ENCODE measurements around the gene FAM83D. TPM values are rescaled to one million over a fixed set of nuclear protein-coding genes. Genes with fewer than 3 reads are reported as not detected.

The FAM83D gene
- polyA plus RNA-seq, 2 of the 4 experiments (the other 2 are of a cell fraction), result 57.1 to 58.3 TPM

DNA sequence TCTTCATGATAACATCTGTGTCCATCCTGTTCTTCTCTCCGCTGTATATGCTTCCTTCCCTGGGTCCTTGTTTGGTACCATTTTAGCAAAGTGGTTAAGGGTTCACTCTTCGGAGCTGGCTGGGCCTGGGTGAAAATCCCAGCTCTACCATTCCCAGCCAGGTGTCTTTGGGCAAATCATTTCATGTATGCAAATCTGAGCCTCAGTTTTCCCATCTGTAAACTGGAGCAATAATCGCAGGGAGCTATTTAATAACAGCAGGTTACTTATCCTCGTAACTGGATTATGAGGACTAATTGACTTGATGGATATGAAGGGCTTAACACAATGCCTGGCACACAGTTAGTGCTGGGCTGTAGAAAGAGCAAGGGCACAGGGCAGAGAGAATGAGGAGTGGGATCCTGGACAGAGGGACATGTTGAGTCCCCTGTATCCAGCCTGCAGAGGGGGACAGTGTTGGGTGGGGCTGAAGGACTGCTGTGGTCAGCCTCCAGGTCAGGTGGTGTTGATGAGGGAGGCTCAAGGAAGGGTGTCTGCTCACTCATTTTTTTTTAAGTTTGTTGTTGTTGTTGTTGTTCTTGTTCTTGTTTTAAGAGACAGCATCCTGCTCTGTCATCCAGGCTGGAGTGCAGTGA lies 44.3 kb upstream of the FAM83D start:
- ChIA-PET CTCF (interaction anchor here (1.3 to 8.3 kb wide), 4 partner anchors 11 to 36 kb away, joined by 4 to 84 read pairs (median 10); no protein-coding TSS in a partner anchor), POLR2A (no interaction called here)
- H3K4me3 ChIP-seq, result no peak overlapping the region
- 88% methylated on average over 4 of the region's 4 CpGs for WGBS (ENCODE audit: missing lambda C conversion rate)
- no peaks in the 10 kb centered on the region for H3K9me3 ChIP-seq
- ATAC-seq (no peak), DNase-seq (ENCODE audit: low read depth in 1 of 2, low spot score in 1 of 2) (no peak), FAIRE-seq (no peak)
- H3K4me2 ChIP-seq, result no peak overlapping the region
- H3K4me1 ChIP-seq, result peaks cover 10% of the 10 kb centered on the region; the same call in 1 of the 3 replicates
- H3K27ac ChIP-seq, result no peak overlapping the region
- TF ChIP-seq JUN (IDR thresholded peaks at IDR 0.05) (no peak), MYC (IDR thresholded peaks at IDR 0.05; ENCODE audit: borderline replicate concordance, low read length) (no peak), HOXB5 (CRISPR knock-in tag; IDR thresholded peaks at IDR 0.05) (no peak), SMC3 (IDR thresholded peaks at IDR 0.05) (no peak), HEYL (CRISPR knock-in tag; IDR thresholded peaks at IDR 0.05) (no peak), CHD2 (IDR thresholded peaks at IDR 0.05; ENCODE audit: low read length, partially characterized antibody) (no peak)
- TF ChIP-seq, protein P1, sequence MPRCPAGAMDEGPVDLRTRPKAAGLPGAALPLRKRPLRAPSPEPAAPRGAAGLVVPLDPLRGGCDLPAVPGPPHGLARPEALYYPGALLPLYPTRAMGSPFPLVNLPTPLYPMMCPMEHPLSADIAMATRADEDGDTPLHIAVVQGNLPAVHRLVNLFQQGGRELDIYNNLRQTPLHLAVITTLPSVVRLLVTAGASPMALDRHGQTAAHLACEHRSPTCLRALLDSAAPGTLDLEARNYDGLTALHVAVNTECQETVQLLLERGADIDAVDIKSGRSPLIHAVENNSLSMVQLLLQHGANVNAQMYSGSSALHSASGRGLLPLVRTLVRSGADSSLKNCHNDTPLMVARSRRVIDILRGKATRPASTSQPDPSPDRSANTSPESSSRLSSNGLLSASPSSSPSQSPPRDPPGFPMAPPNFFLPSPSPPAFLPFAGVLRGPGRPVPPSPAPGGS (IDR thresholded peaks at IDR 0.05), result no peak

DNA sequence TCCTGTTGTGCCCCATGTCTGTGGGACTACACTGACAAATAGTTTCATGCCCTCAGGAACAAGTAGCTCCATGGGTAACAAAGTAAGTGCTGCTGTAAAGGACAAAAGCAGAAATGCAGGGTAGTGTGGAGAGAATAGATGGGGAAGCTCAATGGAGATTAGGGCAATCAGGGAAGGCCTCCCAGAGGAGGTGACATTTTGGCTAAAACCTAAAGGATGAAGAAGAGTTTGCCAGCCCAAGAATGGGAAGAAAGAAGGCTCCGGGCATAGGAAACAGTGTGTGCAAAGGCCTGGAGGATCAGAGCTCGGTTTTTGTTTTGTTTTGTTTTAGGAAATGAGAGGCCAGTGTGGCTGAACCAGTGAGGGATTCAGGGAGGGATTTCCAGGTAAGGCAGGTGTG lies 43.6 kb upstream of the FAM83D start:
- FAIRE-seq (no peak), ATAC-seq (no peak), DNase-seq (ENCODE audit: low read depth in 1 of 2, low spot score in 1 of 2) (no peak)
- 67% methylated on average over 2 of the region's 2 CpGs for WGBS (ENCODE audit: missing lambda C conversion rate)
- Histone ChIP-seq H3K4me3 (no peak overlapping the region), H3K4me2 (no peak overlapping the region), H3K4me1 (peaks cover 10% of the 10 kb centered on the region; the same call in 1 of the 3 replicates), H3K9me3 (no peaks in the 10 kb centered on the region), H3K27ac (no peak overlapping the region)
- CTCF ChIA-PET, result interaction anchor here (1.3 to 8.3 kb wide), 5 partner anchors 10 to 35 kb away, joined by 3 to 84 read pairs (median 5); no protein-coding TSS in a partner anchor
- TF ChIP-seq ZFP36 (IDR thresholded peaks at IDR 0.05; ENCODE audit: borderline replicate concordance, partially characterized antibody) (peak; percentile 96), GATA3 (IDR thresholded peaks at IDR 0.05; ENCODE audit: borderline replicate concordance) (no peak), KDM1A (IDR thresholded peaks at IDR 0.05; ENCODE audit: low read depth) (no peak)
- POLR2A ChIA-PET, result interaction anchor here (0.6 kb wide), 1 partner anchor 9 kb away, joined by 3 read pairs; no protein-coding TSS in a partner anchor

DNA sequence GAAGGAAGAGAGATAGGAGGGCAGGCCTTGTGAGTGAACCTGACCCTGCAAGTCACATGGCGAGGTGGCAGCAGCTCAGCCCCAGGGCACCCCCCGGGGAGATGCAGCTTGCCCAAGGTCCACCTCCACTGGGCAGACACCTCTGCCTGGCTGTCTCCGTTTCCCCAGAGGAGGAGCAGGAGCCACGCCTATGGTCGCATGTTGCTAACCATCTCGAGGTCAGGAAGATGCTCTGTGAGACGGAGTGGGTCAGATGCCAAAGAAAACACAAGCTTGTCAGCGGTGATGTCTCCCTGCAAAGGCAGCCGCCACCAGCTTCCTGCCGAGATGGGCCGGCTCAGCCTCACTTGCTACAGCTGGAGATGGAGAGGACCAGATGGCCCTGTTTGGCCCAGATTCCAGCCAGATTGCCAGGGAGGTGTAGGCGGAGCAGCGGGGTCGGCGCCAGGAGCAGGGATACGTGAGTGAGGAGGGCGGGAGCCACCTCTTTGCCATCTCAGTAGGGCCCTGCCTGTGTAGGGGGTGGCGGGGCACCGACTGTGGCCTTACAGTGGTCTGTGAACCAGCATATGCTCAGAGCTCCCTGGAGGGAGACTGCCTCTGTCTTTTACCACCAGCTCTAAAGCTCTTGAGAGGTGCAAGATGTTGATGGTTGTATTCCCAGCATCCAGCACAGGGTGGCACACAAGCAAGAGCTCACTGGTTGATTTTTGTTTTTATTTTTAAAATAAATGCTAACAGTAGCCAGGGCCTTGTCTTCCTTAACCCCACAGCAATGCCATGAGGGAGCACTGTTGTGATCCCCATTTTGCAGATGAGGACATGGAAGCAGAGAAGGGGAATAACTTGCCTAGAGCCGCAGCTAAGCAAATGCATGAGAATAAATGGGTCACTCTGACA lies 42.9 kb upstream of the FAM83D start:
- Histone ChIP-seq H3K9me3 (no peaks in the 10 kb centered on the region), H3K4me2 (0 out of 3 replicates have a peak overlapping the region, but pooled peaks have one; percentile 18), H3K4me3 (no peak overlapping the region), H3K4me1 (peaks cover 10% of the 10 kb centered on the region; the same call in 1 of the 3 replicates), H3K27ac (no peak overlapping the region)
- DNase-seq (ENCODE audit: low read depth in 1 of 2, low spot score in 1 of 2) (no peak), ATAC-seq (peak; percentile 35 to 58; a peak in 3 of 6 replicates), FAIRE-seq (no peak)
- TF ChIP-seq RNF2 (IDR thresholded peaks at IDR 0.05; ENCODE audit: borderline replicate concordance, low read depth), result no peak
- no peak for TF ChIP-seq POLR2A (IDR thresholded peaks at IDR 0.05; ENCODE audit: low read length)
- TF ChIP-seq ZNF302 (CRISPR knock-in tag; IDR thresholded peaks at IDR 0.05), result no peak
- TF ChIP-seq CHD4 (IDR thresholded peaks at IDR 0.05; ENCODE audit: borderline replicate concordance), result no peak
- TF ChIP-seq CBX2 (IDR thresholded peaks at IDR 0.05; ENCODE audit: borderline replicate concordance, low read depth), result no peak
- no peak for TF ChIP-seq HOXB5 (CRISPR knock-in tag; IDR thresholded peaks at IDR 0.05)
- no peak for TF ChIP-seq RFX5 (IDR thresholded peaks at IDR 0.05)
- TF ChIP-seq RARB (CRISPR knock-in tag; IDR thresholded peaks at IDR 0.05), result no peak
- TF ChIP-seq NR3C1 (IDR thresholded peaks at IDR 0.05), result no peak
- no peak for TF ChIP-seq SMC3 (IDR thresholded peaks at IDR 0.05)
- no peak for TF ChIP-seq EHF (CRISPR knock-in tag; IDR thresholded peaks at IDR 0.05)
- CTCF ChIA-PET, result interaction anchor here (0.5 to 8.3 kb wide), 7 partner anchors 10 to 239 kb away, joined by 3 to 84 read pairs (median 5); no protein-coding TSS in a partner anchor
- POLR2A ChIA-PET, result interaction anchor here (0.6 kb wide), 1 partner anchor 10 kb away, joined by 3 read pairs; no protein-coding TSS in a partner anchor
- 57% methylated on average over 20 of the region's 20 CpGs for WGBS (ENCODE audit: missing lambda C conversion rate)
